WERI-Rb-1 (cell line): ENCODE measurements around the gene UBTFL1.

Experiments used
- DNase-seq: peaks from one replicate; pipeline ENCODE4 v3.0.0-alpha.2; 2020
- H3K27ac ChIP-seq: fragments of 250-450 bp; sonication (Bioruptor Pico); 2 replicates; pipeline ENCODE4 v1.5.1; 2020; ENCODE audit warnings: mild to moderate bottlenecking, moderate library complexity
- H3K27me3 ChIP-seq: fragments of 250-450 bp; sonication (Bioruptor Pico); 2 replicates; pipeline ENCODE4 v1.5.1; 2021; ENCODE audit warnings: mild to moderate bottlenecking, low read depth, moderate library complexity; ENCODE audit not compliant: insufficient read depth, severe bottlenecking
- H3K36me3 ChIP-seq: fragments of 250-450 bp; sonication (Bioruptor Pico); 2 replicates; pipeline ENCODE4 v1.5.1; 2020; ENCODE audit warnings: mild to moderate bottlenecking, moderate library complexity
- H3K4me3 ChIP-seq: 2 replicates; pipeline ENCODE4 v1.5.1; 2011; ENCODE audit warnings: low read depth, mild to moderate bottlenecking, control low read depth, low read length
- H3K9me3 ChIP-seq: fragments of 250-450 bp; sonication (Bioruptor Pico); 2 replicates; pipeline ENCODE4 v1.5.1; 2021; ENCODE audit warnings: mild to moderate bottlenecking, moderate library complexity; ENCODE audit not compliant: severe bottlenecking
- CTCF ChIP-seq: IDR thresholded peaks from 2 replicates; pipeline ENCODE4 v1.5.1; 2011; ENCODE audit warnings: low read depth, mild to moderate bottlenecking, control low read depth, inconsistent platforms, low read length

Gene UBTFL1

DNA sequence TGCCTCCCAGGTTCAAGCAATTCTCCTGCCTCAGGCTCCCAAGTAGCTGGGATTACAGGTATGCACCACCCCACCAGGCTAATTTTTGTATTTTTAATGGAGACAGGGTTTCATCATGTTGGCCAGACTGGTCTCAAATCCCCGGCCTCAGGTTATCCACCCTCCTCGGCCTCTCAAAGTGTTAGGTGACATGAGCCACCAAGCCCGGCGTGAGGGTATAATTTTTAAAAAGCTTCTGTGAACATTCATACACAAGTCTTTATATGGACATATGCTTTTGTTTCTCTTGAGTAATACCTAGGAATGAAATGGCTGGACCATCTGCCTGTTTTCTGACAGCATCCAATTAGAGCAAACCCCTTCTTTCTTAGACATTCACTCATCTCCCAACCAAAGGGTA is 34.4 kb downstream of the UBTFL1 start:
- no peak for TF ChIP-seq CTCF
- no peak overlapping the region for H3K4me3 ChIP-seq
- H3K27me3 ChIP-seq = no peaks in the 10 kb centered on the region
- no peak for DNase-seq
- H3K27ac ChIP-seq = no peak overlapping the region
- no peaks in the 10 kb centered on the region for H3K9me3 ChIP-seq
- no peaks in the 10 kb centered on the region for H3K36me3 ChIP-seq

DNA sequence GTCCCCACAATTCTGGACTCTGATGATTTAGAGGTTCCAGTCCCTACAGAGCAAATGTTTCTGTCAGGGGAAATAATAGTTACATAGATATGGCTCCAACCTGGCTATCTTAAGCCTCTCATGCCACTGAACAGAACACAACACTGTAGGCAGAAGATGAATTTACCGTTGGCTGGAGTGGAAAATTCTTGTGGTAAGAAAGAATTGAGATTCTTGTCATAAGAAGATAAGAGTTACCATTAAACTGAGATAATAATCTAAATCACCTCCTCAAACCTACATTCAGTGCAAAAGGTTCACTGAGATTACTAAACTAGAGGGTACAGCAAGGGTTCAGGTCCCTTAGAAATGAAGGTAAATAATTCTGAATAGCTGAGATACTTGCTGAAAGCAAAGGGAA is 38.6 kb downstream of the UBTFL1 start:
- Histone ChIP-seq H3K9me3 (no peaks in the 10 kb centered on the region), H3K27me3 (no peaks in the 10 kb centered on the region), H3K27ac (no peak overlapping the region), H3K36me3 (no peaks in the 10 kb centered on the region), H3K4me3 (no peak overlapping the region)
- TF ChIP-seq CTCF = no peak
- no peak for DNase-seq

GRCh38 chr11:90124946-90125345 is 39.2 kb downstream of the UBTFL1 start:
- DNase-seq = no peak
- Histone ChIP-seq H3K4me3 (no peak overlapping the region), H3K9me3 (no peaks in the 10 kb centered on the region), H3K27me3 (no peaks in the 10 kb centered on the region), H3K27ac (no peak overlapping the region), H3K36me3 (no peaks in the 10 kb centered on the region)
- no peak for TF ChIP-seq CTCF

GRCh38 chr11:90133560-90134477 is 48.1 kb downstream of the UBTFL1 start:
- Histone ChIP-seq H3K27me3 (no peaks in the 10 kb centered on the region), H3K4me3 (peak overlapping the region; percentile 62), H3K36me3 (no peaks in the 10 kb centered on the region), H3K9me3 (no peaks in the 10 kb centered on the region), H3K27ac (0 out of 2 replicates have a peak overlapping the region, but pooled peaks have one; percentile 31)
- DNase-seq = no peak
- TF ChIP-seq CTCF = no peak

- peak; percentile 81 for DNase-seq
- Histone ChIP-seq H3K9me3 (no peaks in the 10 kb centered on the region), H3K27me3 (no peaks in the 10 kb centered on the region), H3K27ac (0 out of 2 replicates have a peak within 1 kb of the TSS, but pooled peaks have one; percentile 31), H3K4me3 (peak within 1 kb of the TSS; percentile 62), H3K36me3 (no peaks in the 10 kb centered on the region)
- no peak for TF ChIP-seq CTCF
Measured at GRCh38 chr11:90134478-90135003, 48.8 kb downstream of the UBTFL1 start, which contains the start of gene NAALAD2. Gene NAALAD2 (plus strand): TSS chr11:90134663. CDS start chr11:90134759, 96 bp downstream.
